HepG2 (cell line): ENCODE results near the gene YIPF3. TPM values are rescaled to one million over a fixed set of nuclear protein-coding genes. Genes with fewer than 3 reads are reported as not detected.
A peak's percentile ranks its signal among the peaks of the same experiment; 100 is the strongest.

Experiments
- ETV5 ChIP-seq: IDR thresholded peaks from 2 replicates; pipeline ENCODE4 v1.6.1; 2018; ENCODE audit warnings: missing biosample characterization, missing genetic modification reagents, inconsistent platforms, borderline replicate concordance
- HDAC2 ChIP-seq: sonication (generic); formaldehyde crosslinking; IDR thresholded peaks from 2 replicates; pipeline ENCODE4 v1.4.0; 2020; ENCODE audit warnings: missing genetic modification reagents
- JDP2 ChIP-seq: sonication (generic); formaldehyde crosslinking; IDR thresholded peaks from 2 replicates; pipeline ENCODE4 v1.8.1; 2022; ENCODE audit warnings: missing genetic modification reagents, borderline replicate concordance
- KMT2A ChIP-seq: sonication (generic); formaldehyde crosslinking; IDR thresholded peaks from 2 replicates; pipeline ENCODE4 v1.4.0; 2020; ENCODE audit warnings: missing genetic modification reagents
- LCORL ChIP-seq, 2 experiments: fragments of 450-650 bp in 1 of 2; sonication (generic) in 1 of 2; formaldehyde crosslinking in 1 of 2; IDR thresholded peaks; 2 replicates each; pipeline versions ENCODE4 v1.5.0 to v1.6.1; 2017 to 2020; ENCODE audit warnings: antibody characterized with exemption in 1 of 2, missing genetic modification reagents in 1 of 2
- MXD4 ChIP-seq: IDR thresholded peaks from 2 replicates; pipeline ENCODE4 v1.6.1; 2016; ENCODE audit warnings: mild to moderate bottlenecking, missing biosample characterization, missing genetic modification reagents
- NBN ChIP-seq: fragments of 450-650 bp; conservative IDR thresholded peaks from 2 replicates; pipeline ENCODE4 v1.6.1; 2017
- NR2F6 ChIP-seq, 2 experiments: IDR thresholded peaks; 2 replicates each; pipeline ENCODE4 v1.6.1; 2016; ENCODE audit warnings: antibody characterized with exemption in 1 of 2, mild to moderate bottlenecking in 1 of 2
- RFX5 ChIP-seq: IDR thresholded peaks from 2 replicates; pipeline ENCODE4 v1.6.1; 2011; ENCODE audit warnings: low read depth, low read length, improper control_type of control experiment
- SAP130 ChIP-seq: IDR thresholded peaks from 2 replicates; pipeline ENCODE4 v1.6.1; 2016; ENCODE audit warnings: low read depth
- ZNF143 ChIP-seq: sonication (generic); formaldehyde crosslinking; IDR thresholded peaks from 2 replicates; pipeline ENCODE4 v1.4.0; 2020; ENCODE audit warnings: missing genetic modification reagents
- ZNF484 ChIP-seq: sonication (generic); formaldehyde crosslinking; IDR thresholded peaks from 2 replicates; pipeline ENCODE4 v1.5.1; 2020; ENCODE audit warnings: mild to moderate bottlenecking, low read depth, missing genetic modification reagents, borderline replicate concordance
- polyA plus RNA-seq, 8 experiments: library from polyadenylated mRNA; depleted of rRNA in 3 of 8; stranded (reverse) in 7 of 8; unstranded in 1 of 8; fragments of >200 nt; fragmentation: Illumina TruSeq in 4 of 8; extraction: Trizol in 4 of 8; gene quantifications; 2 replicates each; pipeline versions ENCODE4 v1.2.1 to v1.2.3, GENCODE V29; 2011 to 2016; ENCODE audit warnings: low read depth in 4 of 8, missing spikeins in 1 of 8, mixed read lengths in 1 of 8; ENCODE audit not compliant: insufficient read depth in 1 of 8
- total RNA-seq, 5 experiments: library from RNA; depleted of rRNA; stranded (reverse); fragments of >200 nt; fragmentation: Illumina TruSeq; extraction: Trizol; gene quantifications; 2 replicates each; pipeline ENCODE4 v1.2.3, GENCODE V29; 2016; ENCODE audit warnings: low read depth in 1 of 5
- TF ChIP-seq, protein P1 (sequence below): sonication (generic); formaldehyde crosslinking; conservative IDR thresholded peaks from 2 replicates; pipeline ENCODE4 v1.8.0; 2022; ENCODE audit warnings: low read depth, missing genetic modification reagents
- TF ChIP-seq, protein P2 (sequence below): sonication (generic); formaldehyde crosslinking; IDR thresholded peaks from 2 replicates; pipeline ENCODE4 v1.4.0; 2020; ENCODE audit warnings: missing genetic modification reagents
- TF ChIP-seq, protein P3 (sequence below): sonication (generic); formaldehyde crosslinking; IDR thresholded peaks from 2 replicates; pipeline ENCODE4 v1.9.0; 2022; ENCODE audit warnings: low read depth, missing genetic modification reagents
- TF ChIP-seq, protein P4 (sequence below): sonication (generic); formaldehyde crosslinking; conservative IDR thresholded peaks from 2 replicates; pipeline ENCODE4 v1.4.0; 2020; ENCODE audit warnings: mild to moderate bottlenecking, missing genetic modification reagents, moderate library complexity

Gene YIPF3
- total and polyA plus RNA-seq, 2 of the 13 experiments (the other 11 are each of a cell fraction or from before 2014, with no cell fraction given), result 107 to 206 TPM

DNA sequence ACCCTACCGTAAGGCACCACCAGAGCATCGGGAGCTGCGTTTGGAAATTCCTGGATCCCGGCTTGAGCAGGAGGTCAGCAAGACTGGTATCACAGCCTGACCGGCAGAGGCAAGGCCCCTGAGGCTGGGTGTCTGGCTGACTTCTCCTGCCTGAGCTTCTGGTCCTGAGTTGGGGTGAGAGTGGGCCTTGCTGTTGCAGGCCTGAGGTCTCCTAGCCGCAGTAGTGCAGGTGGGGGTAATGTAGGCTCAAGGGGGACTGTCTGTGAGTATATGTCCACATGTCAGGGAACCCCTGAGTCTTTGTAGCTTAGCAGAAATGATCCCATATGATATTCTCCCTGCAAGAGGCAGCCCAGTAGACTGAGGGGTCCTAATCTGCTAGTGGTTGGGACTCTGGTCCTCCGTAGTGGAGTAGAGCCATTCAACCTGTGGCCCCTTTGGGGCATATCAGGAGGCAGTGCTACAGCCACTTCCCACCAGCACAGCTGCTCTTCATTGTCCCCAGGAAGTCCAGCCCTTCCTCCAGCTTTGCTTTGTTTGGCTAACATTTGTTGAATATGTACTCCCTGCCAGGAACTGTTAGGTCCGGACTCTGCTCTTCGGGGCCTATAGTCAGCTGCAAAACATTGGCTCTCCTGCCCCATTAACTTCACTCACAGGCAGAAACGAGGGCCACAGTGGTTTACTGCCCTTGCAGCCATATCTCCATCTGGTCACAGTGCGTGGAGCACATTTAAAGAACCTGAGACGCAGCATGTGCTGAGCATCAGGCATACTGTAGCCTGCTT, 17.5 kb downstream of the YIPF3 start (continued):
- TF ChIP-seq KMT2A (CRISPR knock-in tag), result no peak
- TF ChIP-seq ZNF484, result no peak
- peak; percentile 67 for TF ChIP-seq SAP130 (CRISPR knock-in tag)
- no peak for TF ChIP-seq LCORL (IDR thresholded peaks at IDR 0.05)
- TF ChIP-seq LCORL (CRISPR knock-in tag; IDR thresholded peaks at IDR 0.05), result peak; percentile 78
- no peak for TF ChIP-seq MXD4
- no peak for TF ChIP-seq ETV5 (CRISPR knock-in tag)
- no peak for TF ChIP-seq NBN
- TF ChIP-seq, protein P1, sequence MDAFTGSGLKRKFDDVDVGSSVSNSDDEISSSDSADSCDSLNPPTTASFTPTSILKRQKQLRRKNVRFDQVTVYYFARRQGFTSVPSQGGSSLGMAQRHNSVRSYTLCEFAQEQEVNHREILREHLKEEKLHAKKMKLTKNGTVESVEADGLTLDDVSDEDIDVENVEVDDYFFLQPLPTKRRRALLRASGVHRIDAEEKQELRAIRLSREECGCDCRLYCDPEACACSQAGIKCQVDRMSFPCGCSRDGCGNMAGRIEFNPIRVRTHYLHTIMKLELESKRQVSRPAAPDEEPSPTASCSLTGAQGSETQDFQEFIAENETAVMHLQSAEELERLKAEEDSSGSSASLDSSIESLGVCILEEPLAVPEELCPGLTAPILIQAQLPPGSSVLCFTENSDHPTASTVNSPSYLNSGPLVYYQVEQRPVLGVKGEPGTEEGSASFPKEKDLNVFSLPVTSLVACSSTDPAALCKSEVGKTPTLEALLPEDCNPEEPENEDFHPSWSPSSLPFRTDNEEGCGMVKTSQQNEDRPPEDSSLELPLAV (CRISPR knock-in tag), result no peak
- no peak for TF ChIP-seq ZNF143
- no peak for TF ChIP-seq NR2F6 (IDR thresholded peaks at IDR 0.05)
- TF ChIP-seq NR2F6 (CRISPR knock-in tag; IDR thresholded peaks at IDR 0.05), result no peak
- TF ChIP-seq, protein P2, sequence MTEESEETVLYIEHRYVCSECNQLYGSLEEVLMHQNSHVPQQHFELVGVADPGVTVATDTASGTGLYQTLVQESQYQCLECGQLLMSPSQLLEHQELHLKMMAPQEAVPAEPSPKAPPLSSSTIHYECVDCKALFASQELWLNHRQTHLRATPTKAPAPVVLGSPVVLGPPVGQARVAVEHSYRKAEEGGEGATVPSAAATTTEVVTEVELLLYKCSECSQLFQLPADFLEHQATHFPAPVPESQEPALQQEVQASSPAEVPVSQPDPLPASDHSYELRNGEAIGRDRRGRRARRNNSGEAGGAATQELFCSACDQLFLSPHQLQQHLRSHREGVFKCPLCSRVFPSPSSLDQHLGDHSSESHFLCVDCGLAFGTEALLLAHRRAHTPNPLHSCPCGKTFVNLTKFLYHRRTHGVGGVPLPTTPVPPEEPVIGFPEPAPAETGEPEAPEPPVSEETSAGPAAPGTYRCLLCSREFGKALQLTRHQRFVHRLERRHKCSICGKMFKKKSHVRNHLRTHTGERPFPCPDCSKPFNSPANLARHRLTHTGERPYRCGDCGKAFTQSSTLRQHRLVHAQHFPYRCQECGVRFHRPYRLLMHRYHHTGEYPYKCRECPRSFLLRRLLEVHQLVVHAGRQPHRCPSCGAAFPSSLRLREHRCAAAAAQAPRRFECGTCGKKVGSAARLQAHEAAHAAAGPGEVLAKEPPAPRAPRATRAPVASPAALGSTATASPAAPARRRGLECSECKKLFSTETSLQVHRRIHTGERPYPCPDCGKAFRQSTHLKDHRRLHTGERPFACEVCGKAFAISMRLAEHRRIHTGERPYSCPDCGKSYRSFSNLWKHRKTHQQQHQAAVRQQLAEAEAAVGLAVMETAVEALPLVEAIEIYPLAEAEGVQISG (CRISPR knock-in tag), result no peak
- no peak for TF ChIP-seq RFX5
- TF ChIP-seq HDAC2 (CRISPR knock-in tag), result no peak; the same call in 1 of the 2 replicates
- TF ChIP-seq JDP2 (CRISPR knock-in tag), result no peak
- TF ChIP-seq, protein P3, sequence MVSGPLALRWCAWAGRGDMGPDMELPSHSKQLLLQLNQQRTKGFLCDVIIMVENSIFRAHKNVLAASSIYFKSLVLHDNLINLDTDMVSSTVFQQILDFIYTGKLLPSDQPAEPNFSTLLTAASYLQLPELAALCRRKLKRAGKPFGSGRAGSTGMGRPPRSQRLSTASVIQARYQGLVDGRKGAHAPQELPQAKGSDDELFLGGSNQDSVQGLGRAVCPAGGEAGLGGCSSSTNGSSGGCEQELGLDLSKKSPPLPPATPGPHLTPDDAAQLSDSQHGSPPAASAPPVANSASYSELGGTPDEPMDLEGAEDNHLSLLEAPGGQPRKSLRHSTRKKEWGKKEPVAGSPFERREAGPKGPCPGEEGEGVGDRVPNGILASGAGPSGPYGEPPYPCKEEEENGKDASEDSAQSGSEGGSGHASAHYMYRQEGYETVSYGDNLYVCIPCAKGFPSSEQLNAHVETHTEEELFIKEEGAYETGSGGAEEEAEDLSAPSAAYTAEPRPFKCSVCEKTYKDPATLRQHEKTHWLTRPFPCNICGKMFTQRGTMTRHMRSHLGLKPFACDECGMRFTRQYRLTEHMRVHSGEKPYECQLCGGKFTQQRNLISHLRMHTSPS (CRISPR knock-in tag), result no peak
- TF ChIP-seq, protein P4, sequence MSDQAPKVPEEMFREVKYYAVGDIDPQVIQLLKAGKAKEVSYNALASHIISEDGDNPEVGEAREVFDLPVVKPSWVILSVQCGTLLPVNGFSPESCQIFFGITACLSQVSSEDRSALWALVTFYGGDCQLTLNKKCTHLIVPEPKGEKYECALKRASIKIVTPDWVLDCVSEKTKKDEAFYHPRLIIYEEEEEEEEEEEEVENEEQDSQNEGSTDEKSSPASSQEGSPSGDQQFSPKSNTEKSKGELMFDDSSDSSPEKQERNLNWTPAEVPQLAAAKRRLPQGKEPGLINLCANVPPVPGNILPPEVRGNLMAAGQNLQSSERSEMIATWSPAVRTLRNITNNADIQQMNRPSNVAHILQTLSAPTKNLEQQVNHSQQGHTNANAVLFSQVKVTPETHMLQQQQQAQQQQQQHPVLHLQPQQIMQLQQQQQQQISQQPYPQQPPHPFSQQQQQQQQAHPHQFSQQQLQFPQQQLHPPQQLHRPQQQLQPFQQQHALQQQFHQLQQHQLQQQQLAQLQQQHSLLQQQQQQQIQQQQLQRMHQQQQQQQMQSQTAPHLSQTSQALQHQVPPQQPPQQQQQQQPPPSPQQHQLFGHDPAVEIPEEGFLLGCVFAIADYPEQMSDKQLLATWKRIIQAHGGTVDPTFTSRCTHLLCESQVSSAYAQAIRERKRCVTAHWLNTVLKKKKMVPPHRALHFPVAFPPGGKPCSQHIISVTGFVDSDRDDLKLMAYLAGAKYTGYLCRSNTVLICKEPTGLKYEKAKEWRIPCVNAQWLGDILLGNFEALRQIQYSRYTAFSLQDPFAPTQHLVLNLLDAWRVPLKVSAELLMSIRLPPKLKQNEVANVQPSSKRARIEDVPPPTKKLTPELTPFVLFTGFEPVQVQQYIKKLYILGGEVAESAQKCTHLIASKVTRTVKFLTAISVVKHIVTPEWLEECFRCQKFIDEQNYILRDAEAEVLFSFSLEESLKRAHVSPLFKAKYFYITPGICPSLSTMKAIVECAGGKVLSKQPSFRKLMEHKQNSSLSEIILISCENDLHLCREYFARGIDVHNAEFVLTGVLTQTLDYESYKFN, result peak; percentile 75
